ENCODE measurements around the gene POLDIP3.

DNA sequence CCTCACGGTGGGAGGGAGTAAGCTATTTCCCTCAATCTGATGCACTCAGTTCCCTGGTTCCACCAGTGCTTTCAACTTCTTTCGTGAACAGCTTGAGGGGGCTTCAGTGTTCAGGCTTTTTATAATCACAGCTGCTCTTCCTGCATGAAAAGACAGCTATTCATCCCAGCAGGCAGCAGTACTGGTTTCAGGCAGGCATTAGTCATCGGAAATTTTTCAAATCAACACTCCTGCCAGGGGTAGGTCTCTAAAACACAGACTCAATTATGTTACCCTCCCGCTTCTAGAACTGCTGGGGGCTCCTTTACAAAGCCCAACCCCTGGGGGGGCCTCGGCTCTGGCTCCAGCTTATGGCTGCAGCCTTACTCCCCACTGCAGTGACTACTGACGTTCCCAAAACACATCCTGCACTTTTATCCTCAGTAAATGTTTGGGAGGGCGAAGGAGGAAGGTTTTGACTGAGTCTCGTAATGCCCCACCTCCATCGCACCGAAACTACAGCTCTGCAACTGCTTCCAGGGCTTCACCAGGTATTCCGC lies 5.8 kb downstream of the POLDIP3 start:
- TF ChIP-seq, protein P1, sequence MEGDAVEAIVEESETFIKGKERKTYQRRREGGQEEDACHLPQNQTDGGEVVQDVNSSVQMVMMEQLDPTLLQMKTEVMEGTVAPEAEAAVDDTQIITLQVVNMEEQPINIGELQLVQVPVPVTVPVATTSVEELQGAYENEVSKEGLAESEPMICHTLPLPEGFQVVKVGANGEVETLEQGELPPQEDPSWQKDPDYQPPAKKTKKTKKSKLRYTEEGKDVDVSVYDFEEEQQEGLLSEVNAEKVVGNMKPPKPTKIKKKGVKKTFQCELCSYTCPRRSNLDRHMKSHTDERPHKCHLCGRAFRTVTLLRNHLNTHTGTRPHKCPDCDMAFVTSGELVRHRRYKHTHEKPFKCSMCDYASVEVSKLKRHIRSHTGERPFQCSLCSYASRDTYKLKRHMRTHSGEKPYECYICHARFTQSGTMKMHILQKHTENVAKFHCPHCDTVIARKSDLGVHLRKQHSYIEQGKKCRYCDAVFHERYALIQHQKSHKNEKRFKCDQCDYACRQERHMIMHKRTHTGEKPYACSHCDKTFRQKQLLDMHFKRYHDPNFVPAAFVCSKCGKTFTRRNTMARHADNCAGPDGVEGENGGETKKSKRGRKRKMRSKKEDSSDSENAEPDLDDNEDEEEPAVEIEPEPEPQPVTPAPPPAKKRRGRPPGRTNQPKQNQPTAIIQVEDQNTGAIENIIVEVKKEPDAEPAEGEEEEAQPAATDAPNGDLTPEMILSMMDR (conservative IDR thresholded peaks at IDR 0.05; ENCODE audit: low read length) = no peak
- no peak for TF ChIP-seq EZH2phosphoT487 (IDR thresholded peaks at IDR 0.05; ENCODE audit: borderline replicate concordance)

Data from Loucy (cell line).